SW 1271 (cell line): ENCODE results near the gene TRPC4AP.
"Not testable (repeated sequence)": the region's sequence is repeated elsewhere in the genome, so short reads cannot be mapped to it uniquely, and the experiment has no call there.

Experiments
- DNase-seq, 2 experiments: peaks; one replicate each; lab custom pipeline; 2025; lab: John Stamatoyannopoulos, UW

Gene TRPC4AP, protein sequence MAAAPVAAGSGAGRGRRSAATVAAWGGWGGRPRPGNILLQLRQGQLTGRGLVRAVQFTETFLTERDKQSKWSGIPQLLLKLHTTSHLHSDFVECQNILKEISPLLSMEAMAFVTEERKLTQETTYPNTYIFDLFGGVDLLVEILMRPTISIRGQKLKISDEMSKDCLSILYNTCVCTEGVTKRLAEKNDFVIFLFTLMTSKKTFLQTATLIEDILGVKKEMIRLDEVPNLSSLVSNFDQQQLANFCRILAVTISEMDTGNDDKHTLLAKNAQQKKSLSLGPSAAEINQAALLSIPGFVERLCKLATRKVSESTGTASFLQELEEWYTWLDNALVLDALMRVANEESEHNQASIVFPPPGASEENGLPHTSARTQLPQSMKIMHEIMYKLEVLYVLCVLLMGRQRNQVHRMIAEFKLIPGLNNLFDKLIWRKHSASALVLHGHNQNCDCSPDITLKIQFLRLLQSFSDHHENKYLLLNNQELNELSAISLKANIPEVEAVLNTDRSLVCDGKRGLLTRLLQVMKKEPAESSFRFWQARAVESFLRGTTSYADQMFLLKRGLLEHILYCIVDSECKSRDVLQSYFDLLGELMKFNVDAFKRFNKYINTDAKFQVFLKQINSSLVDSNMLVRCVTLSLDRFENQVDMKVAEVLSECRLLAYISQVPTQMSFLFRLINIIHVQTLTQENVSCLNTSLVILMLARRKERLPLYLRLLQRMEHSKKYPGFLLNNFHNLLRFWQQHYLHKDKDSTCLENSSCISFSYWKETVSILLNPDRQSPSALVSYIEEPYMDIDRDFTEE

DNA sequence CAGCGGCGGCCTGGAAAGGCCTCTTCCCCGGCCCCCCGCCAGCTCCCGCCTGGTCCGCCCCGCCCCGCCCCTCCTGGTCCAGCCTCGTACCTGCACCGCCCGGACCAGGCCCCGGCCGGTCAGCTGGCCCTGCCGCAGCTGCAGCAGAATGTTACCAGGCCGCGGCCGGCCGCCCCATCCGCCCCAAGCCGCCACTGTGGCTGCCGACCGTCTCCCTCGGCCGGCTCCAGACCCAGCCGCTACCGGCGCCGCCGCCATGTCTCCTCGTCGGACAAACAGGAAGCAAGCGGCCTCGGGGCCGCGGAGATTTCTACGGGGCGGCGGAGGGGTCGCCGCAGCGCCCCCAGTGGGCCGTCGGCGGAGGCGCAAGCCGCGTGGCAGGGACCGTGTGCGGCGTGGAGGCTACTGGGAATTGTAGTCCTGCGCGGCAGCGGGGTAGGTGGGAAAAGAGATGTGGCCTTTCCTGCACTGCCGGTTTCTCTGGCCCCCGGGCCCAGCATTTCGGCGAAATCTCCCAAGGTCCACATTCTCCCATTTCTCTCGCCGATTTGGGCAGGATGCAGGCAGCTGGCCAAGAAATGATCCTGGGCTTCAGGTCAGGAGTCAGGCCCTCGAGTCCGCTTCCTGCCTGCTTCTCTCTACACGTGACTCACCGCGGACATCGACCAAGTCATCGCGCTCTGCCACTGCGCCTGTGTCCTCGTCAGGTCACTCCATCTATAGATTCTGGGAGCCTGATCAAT lies at the start of gene TRPC4AP:
Gene TRPC4AP, minus strand, starts transcription at position 284 of the 743 bp plus-strand sequence. Its CDS starts 26 bp downstream, at position 258.
- DNase-seq, result peak; percentile 88 to 98

DNA sequence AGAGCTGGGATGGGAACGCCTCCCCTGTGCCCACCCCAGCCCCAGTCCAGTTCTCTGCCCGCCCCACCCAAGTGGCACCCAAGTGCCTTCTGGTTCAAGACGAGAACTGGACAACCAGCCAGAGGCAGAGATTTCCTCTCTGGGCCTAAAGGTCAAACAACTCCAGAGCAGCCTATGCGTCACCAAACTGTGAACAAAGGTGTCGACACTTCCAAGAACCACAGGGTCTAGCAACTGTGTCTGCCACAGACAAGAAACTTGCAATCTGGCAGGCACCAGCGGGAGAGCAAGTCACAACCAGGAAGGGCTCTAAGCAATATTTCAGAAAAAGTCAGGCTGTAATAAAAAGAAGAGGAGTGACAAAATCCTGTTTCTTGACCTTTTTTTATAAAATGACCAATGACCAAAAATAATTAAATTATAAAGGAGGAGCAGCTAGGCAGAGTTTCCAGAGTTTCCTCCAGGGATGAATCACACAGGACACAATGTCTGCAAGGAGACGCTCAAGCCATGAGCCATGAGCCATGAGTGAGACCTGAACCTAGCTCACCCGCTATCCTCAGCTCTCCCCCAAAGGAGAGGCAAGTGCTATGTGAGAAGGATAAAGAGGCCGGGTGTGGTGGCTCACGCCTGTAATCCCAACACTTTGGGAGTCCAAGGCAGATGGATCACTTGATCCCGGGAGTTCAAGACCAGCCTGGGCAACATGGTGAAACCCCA lies 43.4 kb upstream of the TRPC4AP start:
- no peak for DNase-seq

DNA sequence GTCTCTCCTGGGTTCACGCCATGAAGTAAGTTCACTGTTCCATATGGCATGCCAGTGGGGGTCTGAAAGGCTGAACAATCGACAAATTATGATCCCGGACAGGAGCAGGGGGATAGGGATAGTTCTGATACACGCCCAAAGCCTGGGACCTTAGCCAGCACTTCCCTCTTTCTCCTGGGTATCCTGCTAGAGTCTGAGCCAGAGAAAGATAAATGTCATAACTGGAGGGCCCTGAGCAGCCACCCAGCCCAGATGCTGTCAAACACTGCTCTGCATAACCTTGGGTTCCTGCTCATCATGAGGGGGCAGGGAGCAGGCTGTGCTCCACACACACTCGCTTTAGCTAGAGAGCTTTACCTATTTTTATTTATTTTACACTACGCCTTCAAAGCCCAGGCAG lies 42.3 kb upstream of the TRPC4AP start:
- DNase-seq, result no peak

DNA sequence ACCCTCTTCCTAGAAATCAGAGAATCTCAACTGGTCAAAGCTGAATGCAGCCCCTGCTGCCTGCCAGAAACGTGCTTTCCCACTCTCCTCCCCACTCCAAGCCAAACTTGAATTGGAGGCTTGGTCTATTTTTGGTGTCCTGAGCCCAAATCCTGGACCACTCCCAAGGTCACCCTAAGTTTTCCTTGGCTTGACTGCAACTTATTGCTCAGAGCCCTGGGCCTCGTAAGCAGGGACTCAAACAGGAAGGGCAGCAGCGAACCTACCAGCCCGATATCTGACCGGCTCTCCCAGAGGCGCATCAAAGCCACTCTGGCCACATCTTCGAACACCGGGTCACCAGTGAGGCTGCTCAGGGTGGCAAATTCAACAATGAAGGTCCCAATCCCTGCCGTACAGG lies 41.9 kb upstream of the TRPC4AP start:
- DNase-seq, result no peak

DNA sequence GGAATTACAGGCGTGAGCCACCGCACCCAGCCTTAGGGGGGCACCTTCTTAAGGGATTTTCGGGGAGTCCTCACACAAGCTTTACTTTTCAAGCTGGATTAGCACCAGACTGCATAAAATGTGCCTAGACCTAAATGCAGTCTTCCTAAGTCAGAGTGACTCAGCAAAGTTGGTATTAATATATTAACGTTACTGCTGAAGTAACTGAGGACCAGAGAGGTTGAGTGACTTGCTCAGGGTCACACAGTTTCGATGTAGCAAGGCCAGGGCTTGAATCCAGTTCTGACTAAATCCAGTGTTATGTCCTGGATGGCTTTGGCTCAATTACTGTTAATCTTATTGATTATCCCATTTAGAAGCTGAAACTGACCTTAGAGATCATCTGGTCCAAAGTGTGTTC lies 41.1 kb upstream of the TRPC4AP start:
- no peak for DNase-seq

DNA sequence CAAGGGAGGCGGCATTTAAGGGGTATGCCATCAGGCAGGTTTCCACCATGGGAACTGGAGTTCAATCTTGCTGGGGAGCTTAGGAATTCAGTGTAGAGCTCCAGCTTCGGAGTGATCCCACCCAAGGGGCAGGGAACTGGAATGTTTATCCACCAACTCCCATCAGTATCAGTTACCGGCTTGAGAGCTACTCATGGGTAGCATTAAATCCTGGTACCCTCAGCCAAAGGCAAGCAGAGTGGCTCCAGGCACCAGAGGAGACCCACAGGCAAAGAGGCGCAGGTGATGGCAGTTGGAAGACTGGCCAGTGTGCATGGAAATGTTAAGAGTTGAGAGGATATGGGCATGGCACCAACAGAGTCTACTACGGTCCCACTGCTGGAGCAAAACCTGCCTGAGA lies 40.4 kb upstream of the TRPC4AP start:
- no peak for DNase-seq

DNA sequence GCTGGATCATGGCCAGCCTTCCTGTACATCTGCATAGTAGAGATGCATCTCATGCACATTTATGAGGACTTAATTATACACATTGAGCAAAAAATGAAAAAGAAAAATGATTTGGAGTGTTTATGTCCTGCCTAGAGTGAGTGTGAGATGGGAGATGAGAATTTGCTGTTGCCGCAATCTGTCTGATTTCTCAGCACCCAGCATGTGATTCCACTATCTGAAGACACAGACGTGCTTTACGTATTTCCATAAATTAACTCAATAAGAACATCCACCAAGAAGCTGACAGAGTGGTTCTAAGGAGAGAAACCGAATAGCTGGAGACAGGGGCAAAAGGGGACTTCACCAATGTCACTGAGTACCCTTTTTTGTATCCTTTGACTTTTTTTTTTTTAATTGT lies 39.3 kb upstream of the TRPC4AP start:
- DNase-seq, result no peak

DNA sequence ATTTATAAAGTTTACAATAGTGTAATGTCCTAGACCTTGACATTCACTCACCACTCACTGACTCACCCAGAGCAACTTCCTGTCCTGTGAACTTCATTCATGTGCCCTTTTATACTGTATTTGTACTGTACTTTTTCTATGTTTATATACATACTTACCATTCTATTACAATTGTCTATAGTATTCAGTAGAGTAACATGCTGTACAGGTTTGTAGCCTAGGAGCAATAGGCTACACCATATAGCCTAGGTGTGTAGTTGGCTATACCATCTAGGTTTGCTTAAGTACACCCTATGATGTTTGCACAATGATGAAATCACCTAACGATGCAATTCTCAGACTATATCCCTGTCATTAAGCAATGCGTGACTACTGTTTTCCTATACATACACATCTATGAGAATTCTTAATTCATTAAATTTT lies 37.1 kb upstream of the TRPC4AP start:
- DNase-seq, result peak in 1 of 2 experiments; percentile 57

DNA sequence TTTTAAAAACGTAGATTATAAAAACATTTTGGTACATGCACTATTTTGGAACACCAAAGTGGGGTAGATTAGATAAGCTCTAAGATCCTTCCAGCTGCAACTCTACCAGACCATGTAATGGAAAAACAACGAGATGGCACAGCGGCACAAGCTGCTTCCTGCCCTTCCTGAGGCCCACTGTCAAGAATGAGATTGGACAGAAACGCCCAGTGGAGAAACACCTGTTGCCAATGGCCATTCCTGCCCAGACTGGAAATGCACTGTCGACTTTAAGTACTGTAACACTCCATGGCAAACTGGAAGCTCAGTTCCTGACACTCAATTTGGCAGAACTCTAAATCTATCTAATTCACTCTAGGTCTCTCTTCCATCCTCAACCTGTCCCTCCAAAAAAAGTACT lies 33.1 kb upstream of the TRPC4AP start:
- no peak for DNase-seq

DNA sequence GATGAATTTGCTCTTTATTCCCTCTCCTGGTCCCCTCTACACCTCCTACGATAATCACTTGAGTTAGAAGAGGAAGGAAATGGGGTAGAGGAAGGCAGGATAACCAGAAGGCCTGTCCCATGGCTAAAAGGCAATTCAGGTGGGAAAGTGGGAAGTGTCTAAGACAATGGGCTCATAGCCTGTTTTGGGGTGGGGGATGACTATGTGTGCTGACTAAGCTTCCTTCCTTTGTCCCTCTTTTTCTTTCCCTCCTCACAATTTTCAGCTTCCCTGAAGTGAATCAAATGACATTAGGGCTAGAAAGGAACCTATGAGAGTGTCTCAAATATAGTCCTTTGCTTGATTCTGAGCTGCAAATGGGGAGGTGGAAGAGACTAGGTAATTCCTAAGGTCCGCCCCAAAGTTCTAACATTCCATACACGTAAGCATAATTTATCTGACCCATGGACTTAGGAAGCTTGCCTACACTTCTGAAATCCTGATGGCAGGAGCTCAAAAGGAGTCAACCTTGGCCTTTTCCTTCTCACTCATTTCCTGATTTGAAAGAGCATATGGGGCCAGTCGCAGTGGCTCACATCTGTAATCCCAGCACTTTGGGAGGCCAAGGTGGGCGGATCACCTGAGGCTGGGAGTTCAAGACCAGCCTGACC lies 30.3 kb upstream of the TRPC4AP start:
- DNase-seq, result no peak

DNA sequence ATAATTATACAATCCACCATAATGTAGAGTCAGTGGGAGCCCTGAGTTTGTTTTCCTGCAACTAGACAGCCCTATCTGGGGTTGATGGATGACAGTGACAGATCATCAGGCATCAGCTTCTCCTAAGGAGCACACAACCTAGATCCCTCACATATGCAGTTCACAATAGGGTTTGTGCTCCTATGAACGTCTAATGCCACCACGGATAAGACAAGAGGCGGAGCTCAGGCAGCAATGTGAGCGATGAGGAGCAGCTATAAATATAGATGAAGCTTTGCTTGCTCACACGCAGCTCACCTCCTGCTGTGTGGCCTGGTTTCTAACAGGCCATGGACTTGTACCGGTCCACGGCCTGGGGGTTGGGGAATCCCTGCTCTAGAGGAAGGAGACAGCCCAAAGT lies 28.6 kb upstream of the TRPC4AP start:
- no peak for DNase-seq

DNA sequence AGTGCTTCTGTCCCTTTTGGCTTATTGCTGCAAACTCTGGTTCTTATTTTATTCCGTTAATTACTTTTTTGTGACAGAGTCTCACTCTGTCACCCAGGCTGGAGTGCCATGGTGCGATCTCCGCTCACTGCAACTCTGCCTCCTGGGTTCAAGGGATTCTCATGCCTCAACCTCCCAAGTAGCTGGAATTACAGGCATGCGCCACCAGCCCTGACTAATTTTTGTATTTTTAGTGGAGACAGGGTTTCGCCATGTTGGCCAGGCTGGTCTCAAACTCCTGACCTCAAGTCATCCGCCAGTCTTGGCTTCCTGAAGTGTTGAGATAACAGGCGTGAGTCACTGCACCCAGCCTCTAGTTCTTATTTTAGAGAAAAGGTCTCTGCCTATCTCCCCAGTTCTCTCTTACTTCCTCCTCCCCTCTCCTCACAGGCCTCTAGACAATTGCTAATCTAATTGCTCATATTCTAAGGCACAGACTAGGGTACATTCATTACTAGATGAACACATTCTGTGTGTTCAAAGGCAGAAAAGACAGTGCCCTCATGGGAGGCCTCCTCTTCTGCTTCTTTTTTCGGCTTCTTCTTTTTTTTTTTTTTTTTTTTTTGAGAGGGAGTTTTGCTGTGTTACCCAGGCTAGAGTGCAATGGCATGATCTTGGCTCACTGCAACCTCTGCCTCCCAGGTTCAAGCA lies 27.6 kb upstream of the TRPC4AP start:
- no peak for DNase-seq

DNA sequence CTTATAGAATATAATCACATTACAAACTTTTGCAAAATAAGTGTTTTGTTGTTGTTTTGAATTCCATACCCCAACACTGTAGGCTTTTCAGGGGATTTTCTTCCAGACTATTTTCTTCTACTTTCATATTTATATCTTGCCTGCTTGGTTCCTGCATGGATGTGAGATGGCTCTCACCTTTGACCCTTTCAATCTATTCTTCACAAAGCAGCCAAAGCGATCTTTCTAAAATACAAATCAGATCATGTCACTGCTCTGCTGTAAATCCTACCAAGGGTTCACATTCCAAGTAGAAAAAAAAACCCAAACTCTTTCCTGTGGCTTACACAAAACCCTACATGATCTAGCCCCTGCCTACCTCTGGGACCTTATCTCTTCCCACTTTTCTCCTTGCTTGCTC lies 25.0 kb upstream of the TRPC4AP start:
- no peak for DNase-seq

DNA sequence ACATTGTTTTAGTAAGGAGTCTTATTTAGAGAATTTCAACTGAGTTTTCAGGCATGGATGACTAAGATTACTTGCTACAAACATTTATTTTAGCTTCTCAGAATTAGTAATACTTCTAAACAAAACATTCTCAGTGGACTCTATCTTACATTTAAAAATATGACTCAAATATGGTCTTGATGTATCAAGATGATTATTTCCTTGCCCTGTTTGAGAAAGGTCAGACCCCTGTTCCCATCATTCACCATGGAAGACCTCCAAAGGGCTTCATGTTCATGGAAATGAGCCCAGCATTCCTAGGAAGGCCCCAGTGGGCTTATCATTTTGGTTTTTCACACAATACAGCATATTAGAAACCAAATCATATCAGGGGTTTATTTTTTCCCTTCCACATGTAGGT lies 24.6 kb upstream of the TRPC4AP start:
- no peak for DNase-seq

DNA sequence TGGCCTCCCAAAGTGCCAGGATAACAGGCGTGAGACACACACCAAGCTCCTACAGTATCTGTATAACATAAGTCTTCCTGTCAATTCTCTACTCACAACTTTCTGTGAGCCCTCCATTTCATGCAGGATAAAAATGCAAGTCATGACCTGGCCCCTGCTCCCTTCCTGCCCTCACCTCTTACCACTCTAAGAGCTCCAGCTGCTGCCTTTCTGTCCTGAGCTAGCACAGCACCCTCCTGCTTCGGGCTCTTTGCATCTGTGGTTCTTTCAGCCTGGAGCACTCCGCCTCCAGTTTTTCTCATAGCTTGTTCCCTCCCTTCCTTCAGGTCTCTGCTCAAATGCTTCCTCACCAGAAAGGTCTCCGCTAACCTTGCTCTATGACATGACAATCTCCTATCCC lies 23.7 kb upstream of the TRPC4AP start:
- DNase-seq, result no peak

DNA sequence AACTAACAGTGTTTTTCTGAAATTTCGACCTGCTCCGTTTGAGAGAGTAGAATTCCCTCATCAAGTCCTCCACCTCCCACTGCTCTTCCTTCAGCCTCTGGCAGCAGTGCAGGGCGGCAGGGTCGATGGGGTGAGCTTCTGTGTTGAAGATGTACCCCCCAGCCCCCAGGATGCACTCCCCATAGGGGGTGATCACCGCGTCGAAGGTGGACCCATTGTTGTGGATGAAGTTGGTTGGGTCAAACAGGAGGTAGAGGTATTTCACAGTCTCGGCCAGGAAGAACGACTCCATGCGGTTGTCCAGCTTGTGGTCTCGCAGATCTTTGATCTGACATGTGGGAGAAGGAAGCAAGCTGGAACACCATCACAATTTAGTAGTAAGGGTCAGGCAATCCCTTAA lies 23.0 kb upstream of the TRPC4AP start:
- DNase-seq, result no peak

DNA sequence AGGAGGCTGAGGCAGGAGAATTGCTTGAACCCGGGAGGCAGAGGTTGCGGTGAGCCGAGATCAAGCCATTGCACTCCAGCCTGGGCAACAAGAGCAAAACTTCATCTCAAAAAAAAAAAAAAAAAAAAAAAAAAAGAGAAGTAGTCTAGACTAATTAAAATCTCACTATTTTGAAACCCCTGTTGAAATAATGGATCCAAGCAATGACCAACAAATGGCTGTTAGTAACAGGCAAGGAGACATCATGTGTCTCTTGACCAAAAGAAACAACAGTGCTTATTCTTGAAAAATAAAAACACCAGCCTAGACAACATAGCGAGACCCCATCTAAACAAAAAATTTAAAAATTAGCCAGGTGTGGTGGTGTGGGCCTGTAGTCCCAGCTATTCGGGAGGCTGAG lies 19.7 kb upstream of the TRPC4AP start:
- not testable (repeated sequence) for DNase-seq

DNA sequence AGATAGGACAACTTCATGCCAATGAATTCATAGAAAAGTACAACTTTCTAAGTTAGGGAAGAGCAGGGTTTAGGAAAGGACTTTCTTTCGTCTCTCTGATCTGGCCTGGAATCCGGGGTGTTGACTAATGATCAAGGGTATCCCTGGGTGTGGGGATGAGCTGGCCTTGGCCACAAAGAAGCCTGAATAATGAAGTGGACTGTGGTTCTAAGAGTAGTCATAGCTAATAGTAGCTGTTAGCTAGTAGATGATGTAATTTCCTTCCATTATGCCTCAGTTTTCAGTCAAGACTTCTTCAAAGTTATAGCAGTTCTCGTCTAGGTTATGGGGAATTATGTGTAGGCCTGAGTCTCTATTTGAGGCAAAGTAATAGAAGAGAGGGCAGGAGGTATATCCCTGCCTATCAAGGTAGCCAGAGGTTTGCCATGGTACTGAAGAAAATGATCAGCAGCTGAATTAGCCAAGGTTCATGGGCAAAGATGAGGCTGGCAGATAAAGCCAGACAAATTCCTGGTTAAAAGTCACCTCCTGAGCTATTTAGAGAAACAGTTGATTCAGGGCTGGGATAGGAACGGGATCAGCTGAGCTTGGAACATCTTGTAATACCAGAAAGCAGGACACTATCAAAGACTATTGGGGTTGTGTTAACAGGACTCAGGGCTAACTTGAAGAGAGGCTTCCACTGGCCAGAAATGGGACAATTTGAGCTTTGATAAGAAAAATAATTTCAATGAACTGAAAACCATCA lies 18.7 kb upstream of the TRPC4AP start:
- no peak for DNase-seq

DNA sequence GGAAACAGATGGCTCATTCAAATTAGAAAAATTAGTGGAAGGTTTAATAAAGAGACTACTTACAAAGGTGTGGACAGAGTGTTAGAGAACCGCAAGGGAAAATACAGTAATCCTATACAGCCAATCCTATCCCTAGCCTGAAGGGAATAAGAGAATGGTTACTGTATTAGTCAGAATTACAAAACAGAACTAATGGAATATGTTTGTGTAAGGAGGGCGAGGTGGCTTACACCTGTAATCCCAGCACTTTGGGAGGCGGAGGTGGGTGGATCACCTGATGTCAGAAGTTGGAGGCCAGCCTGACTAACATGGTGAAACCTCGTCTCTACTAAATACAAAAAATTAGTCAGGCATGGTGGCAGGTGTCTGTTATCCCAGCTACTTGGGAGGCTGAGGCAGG lies 16.3 kb upstream of the TRPC4AP start:
- no peak for DNase-seq

DNA sequence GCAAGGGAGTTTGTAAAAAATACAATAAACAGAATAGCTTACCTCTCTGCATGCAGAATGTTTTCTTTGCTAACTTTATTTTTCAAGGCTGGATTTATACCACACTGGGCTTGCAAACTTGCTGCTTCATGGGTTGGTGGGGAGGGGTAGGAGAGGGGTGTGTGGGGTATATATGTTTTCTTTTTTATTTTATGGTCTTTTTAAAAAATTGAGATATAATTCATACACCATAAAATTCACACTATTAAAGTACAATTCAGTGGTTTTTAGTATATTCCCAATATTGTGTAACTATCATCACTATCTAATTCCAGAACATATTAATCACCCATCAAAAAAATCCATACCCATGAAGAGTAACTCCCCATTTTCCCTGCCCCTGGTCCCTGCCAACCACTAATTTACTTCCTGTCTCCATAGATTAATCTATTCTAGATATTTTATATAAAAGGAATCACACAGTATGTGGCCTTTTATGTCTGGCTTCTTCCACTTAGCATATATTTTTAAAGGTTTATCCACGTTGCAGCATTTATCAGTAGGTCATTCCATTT lies 14.3 kb upstream of the TRPC4AP start:
- DNase-seq, result no peak
